Non-pigmented ciliary epithelial cell (primary cell): ENCODE results near the gene MED28.
"Not testable (repeated sequence)": the region's sequence is repeated elsewhere in the genome, so short reads cannot be mapped to it uniquely, and the experiment has no call there.

Experiments used
- DNase-seq: peaks from one replicate; pipeline ENCODE4 v3.0.0-alpha.2; 2010; ENCODE audit warnings: low read depth

Gene MED28, protein sequence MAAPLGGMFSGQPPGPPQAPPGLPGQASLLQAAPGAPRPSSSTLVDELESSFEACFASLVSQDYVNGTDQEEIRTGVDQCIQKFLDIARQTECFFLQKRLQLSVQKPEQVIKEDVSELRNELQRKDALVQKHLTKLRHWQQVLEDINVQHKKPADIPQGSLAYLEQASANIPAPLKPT

GRCh38 chr4:17614416-17615299 lies at the start of gene MED28:
TSS of gene MED28 (plus strand) at chr4:17614641. CDS start at chr4:17614655, 14 bp downstream.
- DNase-seq = peak; percentile 79

DNA sequence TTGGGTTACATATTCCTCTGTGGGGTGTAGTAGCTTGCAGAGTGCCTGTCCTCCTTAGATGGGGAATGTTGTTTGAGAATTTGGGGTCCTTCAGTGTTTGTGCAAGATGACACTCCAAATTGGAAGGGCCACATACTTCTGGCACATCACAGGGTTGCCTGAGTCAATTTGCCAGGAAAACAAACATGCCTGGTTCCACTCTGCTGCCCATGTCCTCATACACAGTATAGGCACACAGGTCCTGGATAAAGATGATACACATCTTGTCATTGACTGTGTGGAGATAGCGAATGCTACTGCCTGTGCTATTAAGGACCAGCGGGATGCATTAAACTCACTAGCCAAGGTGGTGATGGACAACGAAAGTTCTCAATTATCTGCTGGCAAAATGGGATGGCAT lies 48.6 kb upstream of the MED28 start:
- no peak for DNase-seq

- DNase-seq = no peak
Observed at GRCh38 chr4:17567271-17567670, 47.2 kb upstream of the MED28 start.

DNA sequence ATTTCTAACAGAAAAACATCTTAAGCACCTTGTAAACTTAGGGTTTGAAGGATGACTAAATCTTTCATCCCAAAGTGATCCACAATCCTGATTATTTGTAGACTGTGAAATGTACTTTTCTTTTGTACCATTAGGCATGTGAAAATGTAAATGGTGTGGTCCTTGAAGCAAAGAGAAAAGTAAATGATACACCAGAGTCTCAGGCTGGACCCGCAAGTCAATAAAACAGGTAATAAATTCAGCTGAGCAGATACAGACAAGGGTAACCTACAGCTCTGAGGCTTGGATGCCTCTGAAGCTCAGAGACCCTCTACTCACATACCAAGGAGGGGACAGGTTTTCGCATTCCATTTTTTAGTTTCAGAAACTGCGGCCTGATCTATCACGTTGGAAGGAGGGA lies 40.2 kb upstream of the MED28 start:
- no peak for DNase-seq

DNA sequence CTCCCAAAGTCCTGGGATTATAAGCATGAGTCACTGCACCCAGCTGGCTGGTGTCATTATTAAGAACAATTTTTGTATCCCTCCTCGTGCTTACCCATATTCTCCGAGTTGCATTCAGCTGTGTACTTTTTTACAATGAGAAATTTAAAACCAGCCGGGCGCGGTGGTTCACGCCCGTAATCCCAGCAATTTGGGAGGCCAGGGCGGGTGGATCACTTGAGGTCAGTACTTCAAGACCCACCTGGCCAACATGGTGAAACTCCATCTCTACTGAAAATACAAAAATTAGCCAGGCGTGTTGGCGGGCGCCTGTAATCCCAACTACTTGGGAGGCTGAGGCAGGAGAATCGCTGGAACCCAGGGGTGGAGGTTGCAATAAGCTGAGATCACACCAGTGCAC lies 39.3 kb upstream of the MED28 start:
- not testable (repeated sequence) for DNase-seq

DNA sequence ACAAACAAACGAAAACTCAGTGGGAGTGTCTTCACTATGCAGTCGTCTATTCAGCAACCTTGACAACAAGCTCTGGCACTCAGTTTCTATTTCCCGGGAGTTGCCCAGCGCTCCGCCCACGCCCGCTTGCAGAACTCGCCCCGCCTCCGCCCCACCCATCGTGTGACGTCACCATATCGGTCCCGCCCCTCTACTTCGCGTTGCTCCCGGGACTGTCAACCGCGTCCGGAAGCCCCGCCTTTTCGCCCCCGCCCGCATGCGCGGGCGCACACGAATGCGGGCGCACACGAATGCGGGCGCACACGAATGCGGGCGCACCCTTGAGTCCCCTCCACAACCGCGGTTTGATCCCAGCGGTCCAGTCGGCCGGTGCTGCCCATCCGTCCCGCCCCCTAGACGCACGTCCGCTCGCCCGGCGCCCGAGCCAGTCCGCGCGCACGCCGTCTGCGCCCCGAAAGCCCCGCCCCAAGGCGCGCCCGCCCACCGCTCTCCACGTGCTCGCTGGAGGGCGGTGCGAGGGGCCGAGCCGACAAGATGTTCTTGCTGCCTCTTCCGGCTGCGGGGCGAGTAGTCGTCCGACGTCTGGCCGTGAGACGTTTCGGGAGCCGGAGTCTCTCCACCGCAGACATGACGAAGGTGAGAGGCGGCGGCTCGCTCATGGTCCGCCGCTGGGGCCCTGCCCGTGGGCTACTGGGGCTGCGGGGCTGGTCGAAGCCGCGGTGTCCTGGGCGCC lies 37.3 kb upstream of the MED28 start, which contains the start of gene LAP3:
Gene LAP3, plus strand, starts transcription at position 267 of the 733 bp plus-strand sequence. Its CDS starts 268 bp downstream, at position 535.
- peak; percentile 81 for DNase-seq

DNA sequence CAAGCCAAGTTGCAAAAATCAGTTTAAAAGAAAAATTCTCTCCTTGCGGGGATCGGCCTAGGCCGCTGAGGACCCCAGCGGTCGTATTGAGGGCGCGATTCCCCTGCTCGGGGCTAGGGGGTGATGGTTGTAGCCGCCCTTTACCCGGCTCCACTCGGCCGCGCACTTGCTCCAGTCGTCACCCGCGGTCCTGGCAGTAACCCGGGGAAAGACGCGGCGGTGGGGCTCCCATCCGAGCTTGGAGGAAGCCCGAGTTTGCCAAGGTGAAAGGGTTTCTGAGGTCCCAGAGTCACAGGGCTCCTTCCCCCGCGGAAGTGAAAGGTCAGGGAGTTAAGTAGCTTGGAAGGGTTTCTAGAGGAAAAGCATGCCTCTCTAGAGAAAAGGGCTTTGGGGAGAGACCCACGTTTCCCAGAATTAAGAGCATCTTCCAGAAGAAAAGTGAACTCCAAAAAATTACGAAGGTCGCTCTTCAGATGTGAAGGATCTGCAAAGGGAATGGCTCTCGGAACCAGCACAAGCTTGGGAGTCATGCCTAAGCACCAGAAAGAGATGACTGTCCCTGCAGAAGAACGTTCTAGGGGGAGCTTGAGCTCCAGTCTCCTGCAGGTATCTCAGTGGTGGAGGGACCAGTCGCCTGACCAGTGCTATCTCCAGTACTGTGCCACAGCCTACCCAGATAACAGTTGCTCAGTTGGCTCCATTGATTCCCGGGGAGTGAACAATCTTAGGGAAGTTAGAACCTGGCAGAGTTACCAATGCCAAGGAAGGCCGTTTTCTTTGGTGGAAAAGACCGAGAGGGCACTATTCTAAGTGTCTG lies 36.6 kb upstream of the MED28 start:
- no peak for DNase-seq

DNA sequence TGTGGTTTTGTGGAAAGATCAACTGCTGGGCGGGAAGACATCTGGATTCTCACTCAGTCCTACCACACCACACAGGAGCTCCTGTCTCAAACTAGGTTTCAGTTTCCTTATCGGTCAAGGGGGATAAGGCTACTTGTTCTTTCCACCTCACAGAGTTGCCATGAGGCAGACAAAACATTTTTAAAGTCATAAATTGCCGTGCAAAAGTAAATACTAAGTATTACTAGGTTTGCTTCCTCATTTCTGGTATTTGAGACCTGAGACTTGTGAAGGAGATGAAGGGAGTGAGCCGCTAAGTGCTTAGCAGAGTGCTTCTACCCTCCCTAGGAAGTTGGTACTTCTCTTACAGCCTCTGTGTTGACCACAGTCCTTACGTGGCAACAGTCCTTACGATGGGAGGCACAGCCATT lies 36.0 kb upstream of the MED28 start:
- no peak for DNase-seq

DNA sequence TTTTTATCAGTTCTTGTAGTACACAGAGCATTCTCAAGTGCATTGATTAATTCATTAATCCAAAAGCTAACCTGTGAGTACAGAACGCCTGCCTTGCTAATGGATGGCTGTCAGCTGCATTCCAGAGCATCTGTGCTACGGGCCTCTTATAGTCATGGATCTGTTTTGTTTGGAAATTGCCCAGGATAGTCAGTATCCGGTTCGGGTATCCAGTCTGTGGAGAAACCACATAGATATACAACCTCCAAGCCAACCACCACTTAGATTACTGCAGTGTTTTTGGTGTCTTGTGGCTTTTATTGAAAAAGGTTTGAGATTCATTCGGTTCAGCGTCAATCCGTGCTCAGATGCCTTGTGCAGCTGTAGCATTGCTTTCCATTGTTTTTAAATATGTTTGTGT lies 33.5 kb upstream of the MED28 start:
- DNase-seq = peak; percentile 49

DNA sequence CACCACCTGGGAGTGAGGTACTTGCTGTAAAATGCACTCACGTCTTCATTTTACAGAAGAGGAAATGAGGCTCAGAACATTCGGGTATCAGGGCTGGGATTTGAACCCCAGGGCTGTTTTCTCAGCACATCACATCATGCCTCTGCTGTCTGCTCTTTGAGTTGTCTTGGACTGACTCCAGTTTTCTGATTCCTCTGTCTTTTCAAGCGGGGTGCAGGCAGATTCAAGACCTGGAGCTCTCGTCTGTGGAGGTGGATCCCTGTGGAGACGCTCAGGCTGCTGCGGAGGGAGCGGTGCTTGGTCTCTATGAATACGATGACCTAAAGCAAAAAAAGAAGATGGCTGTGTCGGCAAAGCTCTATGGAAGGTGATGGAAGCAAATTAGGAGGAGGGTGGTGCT lies 31.2 kb upstream of the MED28 start:
- DNase-seq = no peak

DNA sequence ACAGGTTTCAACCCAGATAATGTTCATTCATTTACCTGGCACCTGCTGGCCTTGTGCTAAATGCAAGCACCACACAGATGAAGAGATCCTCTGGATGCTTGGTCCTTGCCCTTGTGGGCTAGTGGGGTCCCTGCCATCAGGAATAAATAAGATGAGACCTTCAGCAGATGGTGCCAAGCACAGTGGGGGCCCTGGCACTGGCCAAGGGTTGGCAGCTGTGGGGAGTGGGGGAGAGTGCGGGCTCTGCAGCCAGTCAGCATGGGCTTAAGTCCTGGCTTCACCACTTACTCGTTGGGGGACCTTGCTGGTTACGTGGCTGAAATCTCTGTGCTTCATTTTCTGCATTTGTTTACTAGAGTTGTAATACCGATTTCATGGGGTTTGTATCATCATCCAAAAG lies 30.5 kb upstream of the MED28 start:
- DNase-seq = no peak

DNA sequence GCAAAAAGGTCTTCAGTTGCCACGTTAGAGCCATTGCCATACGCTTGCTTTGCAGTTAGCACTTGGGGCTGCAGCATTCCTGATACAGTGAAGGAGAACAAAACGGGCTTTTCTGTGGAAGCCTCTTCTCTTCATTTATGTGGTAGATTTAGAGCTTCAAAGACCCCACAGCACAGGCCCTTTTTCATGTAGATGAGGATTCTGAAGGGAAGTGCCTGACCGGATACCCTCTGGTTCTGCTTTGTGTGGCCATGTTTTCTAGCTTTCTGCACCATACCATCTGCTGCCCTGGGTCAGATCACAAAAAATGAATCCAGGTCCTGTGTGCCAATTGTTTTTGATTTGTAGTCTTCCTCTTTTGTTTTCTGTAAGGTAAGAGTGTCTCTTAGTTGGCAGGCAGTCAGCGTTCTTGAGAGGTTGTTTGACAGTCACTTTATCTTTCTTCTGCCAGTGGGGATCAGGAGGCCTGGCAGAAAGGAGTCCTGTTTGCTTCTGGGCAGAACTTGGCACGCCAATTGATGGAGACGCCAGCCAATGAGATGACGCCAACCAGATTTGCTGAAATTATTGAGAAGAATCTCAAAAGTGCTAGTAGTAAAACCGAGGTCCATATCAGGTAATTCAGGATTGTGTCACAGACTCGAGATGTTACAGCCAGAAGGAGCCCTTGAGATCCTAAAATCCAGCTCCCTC lies 29.8 kb upstream of the MED28 start:
- DNase-seq = no peak

- no peak for DNase-seq
Observed at GRCh38 chr4:17587094-17587822, 27.2 kb upstream of the MED28 start.

GRCh38 chr4:17589355-17589754 lies 25.1 kb upstream of the MED28 start:
- no peak for DNase-seq

- DNase-seq = no peak
Observed at GRCh38 chr4:17595471-17596005, 18.9 kb upstream of the MED28 start.

- no peak for DNase-seq
Observed at GRCh38 chr4:17597517-17597916, 16.9 kb upstream of the MED28 start.

DNA sequence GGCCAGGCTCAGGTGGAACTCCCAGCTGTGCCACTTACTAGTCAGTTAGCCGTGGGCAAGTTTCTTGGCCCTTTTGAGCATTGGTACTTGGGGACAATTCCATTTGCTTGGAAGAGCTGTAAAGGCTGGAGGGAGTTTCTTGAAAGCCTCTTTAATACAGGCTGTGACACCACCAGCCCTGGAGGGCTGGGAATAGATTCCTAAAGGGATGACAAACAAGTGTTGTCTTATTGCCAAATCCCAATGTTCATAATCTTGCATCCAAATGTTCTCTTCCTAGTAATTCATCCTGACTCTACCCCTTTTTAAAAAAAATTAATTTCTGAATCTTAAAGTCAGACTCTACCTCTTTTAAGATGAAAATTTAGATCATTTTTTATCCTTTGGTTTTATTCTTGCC lies 14.6 kb upstream of the MED28 start:
- no peak for DNase-seq

DNA sequence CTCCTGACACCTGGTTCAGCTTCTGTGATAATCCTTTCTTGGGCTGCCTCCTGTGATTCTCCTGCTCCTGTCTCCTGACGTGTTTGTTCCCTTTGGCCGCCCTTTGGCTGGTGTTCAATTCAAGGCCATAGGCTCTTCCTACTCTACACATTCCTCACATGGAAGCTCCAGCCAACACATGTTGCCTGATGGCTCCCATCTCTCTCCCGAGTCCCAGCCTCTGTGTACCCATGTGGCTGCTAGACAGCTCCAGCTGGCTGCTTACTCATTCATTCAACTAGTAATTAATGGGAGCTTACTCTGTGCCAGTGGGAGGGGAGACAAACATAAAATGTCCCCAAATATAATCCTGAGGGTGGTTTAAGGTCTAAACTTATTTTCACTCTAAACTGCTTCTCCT lies 9.2 kb upstream of the MED28 start:
- no peak for DNase-seq

GRCh38 chr4:17613761-17614415 lies 553 bp upstream of the MED28 start:
- no peak for DNase-seq

DNA sequence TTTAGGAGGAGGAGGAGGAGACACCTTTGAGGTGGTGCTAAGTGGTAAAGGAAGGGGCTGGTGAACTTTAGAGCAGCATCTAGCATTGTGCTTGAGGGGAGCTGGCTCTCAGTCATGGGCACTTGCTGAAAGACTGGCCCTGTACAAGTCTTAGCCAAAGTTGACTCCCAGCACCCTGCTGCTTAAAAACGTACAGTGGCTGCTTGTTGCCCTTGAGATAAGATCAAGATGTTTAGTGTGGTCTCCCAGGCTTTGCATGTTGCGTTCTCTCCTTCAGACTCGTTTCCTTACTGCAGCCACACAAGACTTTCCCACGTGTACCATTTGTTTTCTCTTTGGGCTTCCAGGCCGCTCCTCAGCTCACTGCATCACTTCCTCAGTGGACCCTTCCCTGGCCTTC lies 1.8 kb downstream of the MED28 start:
- DNase-seq = no peak
